OCI-LY7 (cell line): ENCODE results near the gene CDK19. TPM values are rescaled to one million over a fixed set of nuclear protein-coding genes. Genes with fewer than 3 reads are reported as not detected.

Experiments used
- BruUV-seq: library from RNA; stranded (reverse); fragments of 400-500 nt; replicated peaks from 2 replicates; lab custom pipeline; 2021; lab: Mats Ljungman, UMichigan
- CTCF ChIA-PET: fragments of 300-600 bp; sonication (Branson Sonifier 250); formaldehyde crosslinking; loops from one replicate; lab custom pipeline; 2022; ENCODE audit warnings: antibody characterized with exemption; ENCODE audit not compliant: unreplicated experiment; lab: Charles Lee
- POLR2A ChIA-PET: fragments of 300-600 bp; sonication (Branson Sonifier 250); formaldehyde crosslinking; loops from one replicate; lab custom pipeline; 2022; ENCODE audit warnings: antibody characterized with exemption; lab: Charles Lee
- DNase-seq: peaks from one replicate; pipeline ENCODE4 v3.0.0-alpha.2; 2015; ENCODE audit warnings: low spot score
- H2AFZ ChIP-seq: fragments of 200-600 bp; sonication (generic), shearing (Covaris generic); 2 replicates; pipeline ENCODE4 v1.6.1; 2014; ENCODE audit warnings: mild to moderate bottlenecking, antibody characterized with exemption, low read length, moderate library complexity
- H3K27ac ChIP-seq: fragments of 200-600 bp; sonication (generic); 2 replicates; pipeline ENCODE4 v1.5.1; 2014; ENCODE audit warnings: mixed run types, low read depth, mild to moderate bottlenecking, moderate library complexity, low read length, inconsistent platforms; ENCODE audit not compliant: poor library complexity, severe bottlenecking
- H3K36me3 ChIP-seq: fragments of 200-600 bp; sonication (generic); 2 replicates; pipeline ENCODE4 v1.6.1; 2014; ENCODE audit warnings: mild to moderate bottlenecking, antibody characterized with exemption, low read length, moderate library complexity, mixed read lengths; ENCODE audit not compliant: insufficient read depth
- H3K4me1 ChIP-seq: fragments of 200-600 bp; sonication (generic); 2 replicates; pipeline ENCODE4 v1.5.1; 2014; ENCODE audit warnings: mild to moderate bottlenecking, low read length; ENCODE audit not compliant: insufficient read depth, poor library complexity, severe bottlenecking
- H3K4me2 ChIP-seq: fragments of 200-600 bp; sonication (generic); 2 replicates; pipeline ENCODE4 v1.6.1; 2014; ENCODE audit warnings: mild to moderate bottlenecking, low read length
- H3K4me3 ChIP-seq: fragments of 200-600 bp; sonication (generic); 2 replicates; pipeline ENCODE4 v1.5.1; 2014; ENCODE audit warnings: mild to moderate bottlenecking, low read depth, low read length; ENCODE audit not compliant: poor library complexity, severe bottlenecking
- H3K79me2 ChIP-seq: fragments of 200-600 bp; sonication (generic); 2 replicates; pipeline ENCODE4 v1.6.1; 2016; ENCODE audit warnings: low read depth, mild to moderate bottlenecking, low read length, moderate library complexity, mixed read lengths; ENCODE audit not compliant: insufficient read depth
- H3K9me2 ChIP-seq: fragments of 200-600 bp; sonication (generic); 2 replicates; pipeline ENCODE4 v1.6.1; 2016; ENCODE audit warnings: mild to moderate bottlenecking, low read length, mixed read lengths; ENCODE audit not compliant: insufficient read depth
- H3K9me3 ChIP-seq: fragments of 200-600 bp; sonication (generic); 2 replicates; pipeline ENCODE4 v1.6.1; 2014; ENCODE audit warnings: mild to moderate bottlenecking, mixed run types, low read length, mixed read lengths
- H4K20me1 ChIP-seq: fragments of 200-600 bp; sonication (generic); 2 replicates; pipeline ENCODE4 v1.6.1; 2014; ENCODE audit warnings: mild to moderate bottlenecking, antibody characterized with exemption, low read length, moderate library complexity, mixed read lengths; ENCODE audit not compliant: insufficient read depth
- EZH2phosphoT487 ChIP-seq: fragments of 200-600 bp; sonication (generic); IDR thresholded peaks from 2 replicates; pipeline ENCODE4 v1.6.1; 2018; ENCODE audit warnings: low read depth, borderline replicate concordance, mild to moderate bottlenecking, mixed run types, antibody characterized with exemption, low read length, moderate library complexity, mixed read lengths
- intact Hi-C: fragments of 100-400 bp; cut with micrococcal nuclease; formaldehyde crosslinking; loops from one replicate; pipeline ENCODE4 v1.10.0; 2022; ENCODE audit not compliant: unreplicated experiment
- total RNA-seq, 2 experiments: library from RNA; depleted of rRNA in 1 of 2; stranded (reverse); fragments of >200 nt in 1 of 2; shearing (Covaris generic) in 1 of 2; gene quantifications; 2 replicates each; pipeline ENCODE4 v1.2.3, GENCODE V29; 2014 to 2022
- TF ChIP-seq, protein P1 (sequence below): fragments of 200-600 bp; sonication (generic); conservative IDR thresholded peaks from 2 replicates; pipeline ENCODE4 v1.5.1; 2014; ENCODE audit warnings: mild to moderate bottlenecking, antibody characterized with exemption, low read length, moderate library complexity, mixed read lengths

Gene CDK19
- total RNA-seq, 2 experiments from 2014 or later: 15.4 to 35.6 TPM

DNA sequence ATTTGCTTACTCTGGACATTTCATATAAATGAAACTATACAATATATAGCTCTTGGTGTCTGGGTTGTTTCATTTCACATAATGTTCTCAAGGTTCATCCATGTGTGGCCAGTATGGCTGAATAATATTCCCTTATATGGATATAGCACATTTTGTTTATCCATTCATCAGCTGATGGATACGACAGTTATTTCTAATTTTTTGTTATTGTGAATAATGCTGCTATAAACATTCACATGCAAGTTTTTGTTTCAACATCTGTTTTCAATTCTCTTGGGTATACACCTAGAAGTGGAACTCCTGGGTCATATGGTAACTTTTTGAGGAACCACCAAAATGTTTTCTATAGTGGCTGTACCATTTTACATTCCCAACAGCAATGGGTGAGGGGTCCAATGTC lies 101.1 kb downstream of the CDK19 start:
- H3K9me2 ChIP-seq: no peaks in the 10 kb centered on the region
- no peaks in the 10 kb centered on the region for H3K79me2 ChIP-seq
- H3K4me2 ChIP-seq: no peak overlapping the region
- ChIA-PET CTCF (no interaction called here), POLR2A (interaction anchor here (0.5 kb wide), 1 partner anchor 1621 kb away, joined by 3 read pairs; no protein-coding TSS in a partner anchor)
- H3K4me1 ChIP-seq: peaks cover 3% of the 10 kb centered on the region
- no peaks in the 10 kb centered on the region for H3K36me3 ChIP-seq
- no peaks in the 10 kb centered on the region for H3K9me3 ChIP-seq
- TF ChIP-seq, protein P1, sequence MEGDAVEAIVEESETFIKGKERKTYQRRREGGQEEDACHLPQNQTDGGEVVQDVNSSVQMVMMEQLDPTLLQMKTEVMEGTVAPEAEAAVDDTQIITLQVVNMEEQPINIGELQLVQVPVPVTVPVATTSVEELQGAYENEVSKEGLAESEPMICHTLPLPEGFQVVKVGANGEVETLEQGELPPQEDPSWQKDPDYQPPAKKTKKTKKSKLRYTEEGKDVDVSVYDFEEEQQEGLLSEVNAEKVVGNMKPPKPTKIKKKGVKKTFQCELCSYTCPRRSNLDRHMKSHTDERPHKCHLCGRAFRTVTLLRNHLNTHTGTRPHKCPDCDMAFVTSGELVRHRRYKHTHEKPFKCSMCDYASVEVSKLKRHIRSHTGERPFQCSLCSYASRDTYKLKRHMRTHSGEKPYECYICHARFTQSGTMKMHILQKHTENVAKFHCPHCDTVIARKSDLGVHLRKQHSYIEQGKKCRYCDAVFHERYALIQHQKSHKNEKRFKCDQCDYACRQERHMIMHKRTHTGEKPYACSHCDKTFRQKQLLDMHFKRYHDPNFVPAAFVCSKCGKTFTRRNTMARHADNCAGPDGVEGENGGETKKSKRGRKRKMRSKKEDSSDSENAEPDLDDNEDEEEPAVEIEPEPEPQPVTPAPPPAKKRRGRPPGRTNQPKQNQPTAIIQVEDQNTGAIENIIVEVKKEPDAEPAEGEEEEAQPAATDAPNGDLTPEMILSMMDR: no peak
- no peak for TF ChIP-seq EZH2phosphoT487
- intact Hi-C loops: no loop called here
- BruUV-seq: no TSS peak
- H2AFZ ChIP-seq: no peak overlapping the region
- H3K4me3 ChIP-seq: no peak overlapping the region
- peak; percentile 21 for DNase-seq
- H4K20me1 ChIP-seq: no peaks in the 10 kb centered on the region
- H3K27ac ChIP-seq: no peak overlapping the region

DNA sequence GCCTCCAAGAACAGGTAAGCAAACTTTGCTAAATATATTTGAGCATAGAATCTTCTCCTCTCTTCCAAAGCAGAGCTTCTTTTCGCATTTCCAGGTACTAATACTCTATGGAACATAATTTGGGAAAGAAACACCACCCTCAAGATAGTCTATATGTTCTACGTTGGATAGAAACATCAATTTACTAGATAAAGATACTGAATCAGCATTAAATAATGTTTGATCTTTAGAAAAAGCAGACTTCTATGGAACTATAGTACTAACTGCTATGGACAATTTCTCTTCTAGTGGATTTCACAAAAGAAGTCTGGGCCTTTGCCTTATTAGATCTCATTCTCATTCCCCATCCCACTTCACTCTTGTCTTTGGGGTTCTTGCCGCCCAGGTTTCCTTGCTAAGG lies 103.0 kb downstream of the CDK19 start:
- Histone ChIP-seq H2AFZ (no peak overlapping the region), H3K9me2 (no peaks in the 10 kb centered on the region), H4K20me1 (no peaks in the 10 kb centered on the region), H3K79me2 (no peaks in the 10 kb centered on the region), H3K4me1 (peaks cover 3% of the 10 kb centered on the region), H3K4me3 (no peak overlapping the region), H3K9me3 (no peaks in the 10 kb centered on the region), H3K27ac (no peak overlapping the region), H3K36me3 (no peaks in the 10 kb centered on the region), H3K4me2 (no peak overlapping the region)
- POLR2A ChIA-PET: no interaction called here
- no peak for DNase-seq
- intact Hi-C loops: no loop called here
- no TSS peak for BruUV-seq
- no peak for TF ChIP-seq EZH2phosphoT487
- TF ChIP-seq, protein P1: no peak
- CTCF ChIA-PET: no interaction called here

DNA sequence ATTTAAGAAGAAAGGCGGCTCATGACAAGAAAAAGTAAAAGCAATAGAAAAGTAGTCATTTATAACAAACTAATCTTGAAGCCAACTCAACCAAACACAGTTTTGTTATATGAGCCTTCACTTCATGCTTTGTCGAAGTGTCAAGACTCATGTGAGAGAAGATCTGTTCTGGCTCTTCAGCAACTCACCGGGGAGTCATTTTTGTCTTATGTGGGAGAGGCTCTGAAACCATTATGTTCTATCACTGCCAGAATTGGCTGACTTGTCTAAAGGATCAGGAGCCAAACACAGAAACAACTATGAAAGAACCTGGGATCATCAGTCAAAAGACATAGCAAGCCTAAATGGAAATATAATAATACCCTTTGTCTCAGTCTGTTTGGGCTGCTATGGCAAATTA lies 105.2 kb downstream of the CDK19 start:
- no peak for TF ChIP-seq EZH2phosphoT487
- TF ChIP-seq, protein P1: no peak
- H4K20me1 ChIP-seq: no peaks in the 10 kb centered on the region
- H3K4me2 ChIP-seq: no peak overlapping the region
- intact Hi-C loops: no loop called here
- H3K4me1 ChIP-seq: peaks cover 3% of the 10 kb centered on the region
- H3K79me2 ChIP-seq: no peaks in the 10 kb centered on the region
- no peak overlapping the region for H3K4me3 ChIP-seq
- no peaks in the 10 kb centered on the region for H3K9me2 ChIP-seq
- BruUV-seq: no TSS peak
- DNase-seq: no peak
- POLR2A ChIA-PET: interaction anchor here (0.6 kb wide), 1 partner anchor 73 kb away, joined by 3 read pairs; no protein-coding TSS in a partner anchor
- CTCF ChIA-PET: interaction anchor here (1.4 kb wide), 1 partner anchor 27 kb away, joined by 5 read pairs; no protein-coding TSS in a partner anchor
- no peak overlapping the region for H2AFZ ChIP-seq
- H3K9me3 ChIP-seq: no peaks in the 10 kb centered on the region
- H3K27ac ChIP-seq: no peak overlapping the region
- no peaks in the 10 kb centered on the region for H3K36me3 ChIP-seq
